Erythroblast (primary cell): ENCODE data around the gene GIPC3.

ENCODE experiments used
- DNase-seq, 2 experiments: peaks; one replicate each; lab custom pipeline; 2025; lab: John Stamatoyannopoulos, UW
- GATA1 ChIP-seq: IDR thresholded peaks from 2 replicates; pipeline ENCODE4 v1.6.1; 2011; ENCODE audit warnings: low read depth, mild to moderate bottlenecking, control low read depth, low read length, moderate library complexity
- POLR2A ChIP-seq: IDR thresholded peaks from 2 replicates; pipeline ENCODE4 v1.6.1; 2011; ENCODE audit warnings: mild to moderate bottlenecking, low read length

Gene GIPC3

GRCh38 chr19:3591876-3592613, 6.8 kb downstream of the GIPC3 start:
- TF ChIP-seq POLR2A (no peak), GATA1 (no peak)
- DNase-seq: no peak

GRCh38 chr19:3593156-3593555, 7.9 kb downstream of the GIPC3 start:
- no peak for DNase-seq
- no peak for TF ChIP-seq POLR2A
- TF ChIP-seq GATA1: no peak

- DNase-seq: no peak
- TF ChIP-seq POLR2A (no peak), GATA1 (no peak)
Measured at GRCh38 chr19:3595521-3596061, 10.3 kb downstream of the GIPC3 start.

- TF ChIP-seq GATA1 (no peak), POLR2A (no peak)
- DNase-seq: no peak
Measured at GRCh38 chr19:3599776-3600187, 14.5 kb downstream of the GIPC3 start.

GRCh38 chr19:3601021-3601420, 15.7 kb downstream of the GIPC3 start:
- TF ChIP-seq GATA1 (no peak), POLR2A (no peak)
- no peak for DNase-seq

DNA sequence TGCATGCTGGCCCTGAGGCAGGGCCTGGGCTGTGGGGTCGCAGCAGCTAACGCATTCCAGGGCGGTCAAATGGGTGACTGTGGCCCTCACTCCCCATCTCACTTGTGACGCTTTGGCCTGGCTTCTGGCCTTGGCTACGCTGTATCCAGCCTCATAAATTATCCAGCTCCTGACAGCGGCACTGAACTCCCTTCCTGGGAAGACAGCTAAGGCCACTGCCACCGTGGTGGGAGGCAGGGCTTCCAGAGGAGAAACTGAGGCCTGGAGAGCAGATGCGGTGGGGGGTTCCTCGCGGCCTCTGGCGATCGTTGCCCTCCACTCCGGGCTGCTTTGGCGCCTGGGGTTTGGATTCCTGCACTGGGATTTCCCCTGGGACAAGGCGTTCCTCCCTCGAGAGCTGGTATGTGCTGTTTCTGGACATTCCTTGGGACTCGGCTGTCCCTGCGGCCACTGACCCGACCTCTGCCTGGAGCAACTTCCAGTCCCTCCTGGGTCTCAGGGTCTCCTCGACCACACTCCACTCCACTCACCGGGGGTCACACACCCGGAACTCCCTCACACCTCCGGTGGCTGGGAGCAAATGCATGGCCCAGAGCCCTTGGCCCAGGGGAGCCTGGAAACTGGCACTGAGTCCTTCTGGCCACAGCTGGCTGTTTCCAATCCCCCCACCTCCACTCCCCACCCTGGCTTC, 18.0 kb downstream of the GIPC3 start:
- TF ChIP-seq POLR2A (no peak), GATA1 (no peak)

DNA sequence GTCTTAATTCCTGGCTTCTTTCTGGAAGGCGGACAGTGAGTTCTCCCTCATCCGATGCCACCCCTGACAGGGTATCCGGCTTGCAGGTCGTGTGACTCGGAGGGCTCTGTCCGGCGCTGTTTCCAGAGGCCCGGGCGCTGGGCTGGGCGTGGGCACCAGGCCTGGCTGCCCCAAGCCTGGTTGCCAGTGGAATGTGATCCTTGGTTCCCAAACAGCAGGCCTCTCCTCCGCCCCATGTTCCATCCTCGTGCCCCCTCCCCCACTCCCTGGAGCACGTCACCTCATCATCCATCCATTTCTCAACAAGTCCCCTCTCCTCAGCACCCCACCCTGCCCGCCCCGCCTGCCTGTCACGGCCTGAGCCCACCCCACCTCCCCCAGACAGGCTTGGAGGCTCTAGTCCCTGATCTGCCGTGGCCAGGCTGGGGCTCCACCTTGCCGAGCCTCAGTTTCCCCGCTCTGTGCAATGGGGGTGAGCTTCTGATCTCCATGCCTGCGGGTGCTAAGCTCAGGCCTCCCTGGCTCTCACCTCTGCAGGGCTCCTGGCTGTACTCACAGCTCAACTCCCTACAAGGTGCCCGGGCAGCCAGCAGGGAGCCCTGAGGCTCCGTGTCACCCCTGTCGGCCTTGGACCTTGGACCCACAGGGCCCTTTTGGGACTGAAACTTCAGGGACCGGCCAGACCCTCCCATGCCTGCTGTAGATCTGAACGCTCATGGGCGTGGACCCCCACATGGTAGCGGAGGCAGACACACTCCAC, 19.1 kb downstream of the GIPC3 start:
- no peak for TF ChIP-seq POLR2A
- no peak for TF ChIP-seq GATA1
- DNase-seq: no peak

More for the DNA sequence above, 18.0 kb downstream of the GIPC3 start:
- DNase-seq: no peak

GRCh38 chr19:3604987-3605343, 19.7 kb downstream of the GIPC3 start:
- DNase-seq: no peak
- TF ChIP-seq GATA1 (no peak), POLR2A (no peak)

DNA sequence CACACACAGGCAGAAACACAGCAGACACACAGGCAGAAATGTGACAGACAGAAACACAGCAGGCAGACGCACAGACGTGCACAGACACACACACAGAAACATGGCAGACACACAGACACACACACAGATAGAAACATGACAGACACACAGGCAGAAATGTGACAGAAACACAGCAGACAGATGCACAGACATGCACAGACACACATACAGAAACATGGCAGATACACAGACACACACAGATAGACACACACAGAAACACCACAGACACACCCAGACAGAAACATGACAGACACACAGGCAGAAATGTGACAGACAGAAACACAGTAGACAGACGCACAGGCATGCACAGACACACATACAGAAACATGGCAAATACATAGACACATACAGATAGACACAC, 20.1 kb downstream of the GIPC3 start:
- DNase-seq: no peak
- no peak for TF ChIP-seq POLR2A
- TF ChIP-seq GATA1: no peak

GRCh38 chr19:3605770-3606169, 20.5 kb downstream of the GIPC3 start:
- TF ChIP-seq GATA1: no peak
- TF ChIP-seq POLR2A: no peak
- DNase-seq: no peak

DNA sequence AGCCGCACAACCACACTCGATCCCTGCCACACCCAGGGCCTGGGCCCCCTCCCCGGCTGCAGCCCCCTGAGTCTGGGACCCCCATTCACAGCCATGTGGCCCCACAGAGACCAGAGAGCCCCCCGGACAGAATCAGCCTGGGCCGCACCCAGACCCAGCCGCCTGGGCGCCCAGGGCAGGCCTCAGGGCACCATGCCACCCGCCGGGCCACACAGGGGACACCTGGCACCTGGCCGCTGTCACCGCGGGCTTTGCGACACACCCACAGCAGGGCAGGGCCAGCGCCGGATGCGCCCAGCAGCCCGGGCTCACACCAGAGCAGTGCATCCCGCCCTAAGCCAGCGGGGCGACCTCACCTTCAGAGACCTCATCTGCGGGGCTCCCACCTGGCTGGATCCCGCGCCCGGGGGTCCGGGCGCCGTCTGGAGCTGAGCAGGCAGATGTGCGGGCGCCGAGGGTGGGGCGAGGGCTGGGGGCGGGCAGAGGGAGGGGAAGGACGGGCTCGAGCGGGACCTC, 21.0 kb downstream of the GIPC3 start:
- DNase-seq: no peak
- TF ChIP-seq POLR2A: no peak
- no peak for TF ChIP-seq GATA1

DNA sequence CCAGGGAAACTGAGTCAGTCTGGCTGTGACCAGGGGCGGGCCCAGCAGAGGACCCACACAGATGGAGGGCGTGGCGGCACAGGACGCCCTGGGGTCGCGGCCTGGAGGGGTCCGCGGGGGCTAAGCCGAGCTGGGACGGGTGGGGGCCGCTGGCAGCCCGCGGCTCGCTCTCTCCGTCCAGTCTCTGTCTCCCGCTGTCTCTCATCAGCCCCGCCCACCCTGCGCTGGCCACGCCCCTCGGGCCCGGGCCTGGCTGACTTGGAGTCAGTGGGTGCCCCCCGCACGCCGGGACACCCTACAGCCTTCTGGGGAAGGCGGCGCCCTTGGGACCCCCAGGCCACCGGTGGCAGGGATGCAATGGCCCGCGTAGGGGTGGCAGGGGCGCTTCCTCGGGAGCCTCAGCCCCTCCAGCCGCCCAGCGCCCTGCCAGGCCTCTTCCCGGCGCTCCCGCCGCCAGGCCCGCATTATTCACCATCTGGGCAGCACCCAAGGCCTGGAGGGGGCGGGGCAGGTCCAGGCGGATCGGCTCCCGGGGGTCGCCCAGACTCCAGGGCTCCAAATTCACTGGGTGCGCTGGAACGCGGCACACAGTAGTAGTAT, 21.5 kb downstream of the GIPC3 start, which contains the start of gene TBXA2R:
Gene TBXA2R, minus strand, starts transcription at position 186 of the 600 bp plus-strand sequence. CDS start 6,241 bp downstream, outside the sequence.
- TF ChIP-seq POLR2A: no peak
- no peak for TF ChIP-seq GATA1
- DNase-seq: peak in 1 of 2 experiments; percentile 47
